H9 (cell line): ENCODE measurements around the gene ELANE. TPM values are rescaled to one million over a fixed set of nuclear protein-coding genes. Genes with fewer than 3 reads are reported as not detected.
A peak's percentile ranks its signal among the peaks of the same experiment; 100 is the strongest.

ENCODE experiments used
- DNase-seq: peaks from one replicate; pipeline ENCODE4 v3.0.0-alpha.2; 2017
- H2AFZ ChIP-seq: one replicate; pipeline ENCODE4 v1.6.1; 2013; ENCODE audit warnings: mild to moderate bottlenecking, low read length, control low read depth, moderate library complexity
- H2AK5ac ChIP-seq: 2 replicates; pipeline ENCODE4 v1.6.1; 2013; ENCODE audit warnings: low read length, control low read depth, mixed read lengths; ENCODE audit not compliant: insufficient read length
- H2BK120ac ChIP-seq: one replicate; pipeline ENCODE4 v1.6.1; 2013; ENCODE audit warnings: low read depth, mild to moderate bottlenecking, low read length, control low read depth, inconsistent platforms; ENCODE audit not compliant: poor library complexity, severe bottlenecking
- H2BK12ac ChIP-seq: 2 replicates; pipeline ENCODE4 v1.6.1; 2013; ENCODE audit warnings: low read length, control low read depth, mixed read lengths, low read depth; ENCODE audit not compliant: insufficient read length
- H2BK15ac ChIP-seq: 2 replicates; pipeline ENCODE4 v1.6.1; 2013; ENCODE audit warnings: low read depth, low read length, control low read depth
- H2BK20ac ChIP-seq: one replicate; pipeline ENCODE4 v1.6.1; 2013; ENCODE audit warnings: low read depth, mild to moderate bottlenecking, low read length, control low read depth, inconsistent platforms; ENCODE audit not compliant: poor library complexity, severe bottlenecking
- H2BK5ac ChIP-seq: 2 replicates; pipeline ENCODE4 v1.6.1; 2013; ENCODE audit warnings: low read length, control low read depth, mixed read lengths; ENCODE audit not compliant: insufficient read length
- H3K14ac ChIP-seq: 2 replicates; pipeline ENCODE4 v1.6.1; 2013; ENCODE audit warnings: low read length, control low read depth; ENCODE audit not compliant: insufficient read depth
- H3K18ac ChIP-seq: 2 replicates; pipeline ENCODE4 v1.6.1; 2013; ENCODE audit warnings: low read depth, mild to moderate bottlenecking, mixed read lengths, low read length, control low read depth; ENCODE audit not compliant: insufficient read length
- H3K23ac ChIP-seq: 2 replicates; pipeline ENCODE4 v1.6.1; 2013; ENCODE audit warnings: low read length, control low read depth, mixed read lengths, low read depth; ENCODE audit not compliant: insufficient read length
- H3K23me2 ChIP-seq: 2 replicates; pipeline ENCODE4 v1.6.1; 2013; ENCODE audit warnings: low read depth, mild to moderate bottlenecking, mixed read lengths, low read length, control low read depth; ENCODE audit not compliant: insufficient read length, poor library complexity, severe bottlenecking
- H3K27ac ChIP-seq: 2 replicates; pipeline ENCODE4 v1.5.1; 2013; ENCODE audit warnings: low read length, control low read depth, mixed read lengths, low read depth; ENCODE audit not compliant: insufficient read length
- H3K27me3 ChIP-seq: 2 replicates; pipeline ENCODE4 v1.6.1; 2013; ENCODE audit warnings: low read length, control low read depth, inconsistent platforms; ENCODE audit not compliant: insufficient read depth
- H3K4ac ChIP-seq: 2 replicates; pipeline ENCODE4 v1.6.1; 2013; ENCODE audit warnings: low read depth, mild to moderate bottlenecking, control low read depth, inconsistent platforms, low read length, moderate library complexity
- H3K4me1 ChIP-seq: 2 replicates; pipeline ENCODE4 v1.6.1; 2013; ENCODE audit warnings: low read length, control low read depth, inconsistent platforms; ENCODE audit not compliant: insufficient read depth
- H3K4me2 ChIP-seq: 2 replicates; pipeline ENCODE4 v1.6.1; 2013; ENCODE audit warnings: low read length, control low read depth, mixed read lengths; ENCODE audit not compliant: insufficient read length, insufficient read depth
- H3K56ac ChIP-seq: 2 replicates; pipeline ENCODE4 v1.6.1; 2013; ENCODE audit warnings: low read depth, mild to moderate bottlenecking, mixed read lengths, low read length, control low read depth; ENCODE audit not compliant: insufficient read length
- H3K79me1 ChIP-seq: 2 replicates; pipeline ENCODE4 v1.6.1; 2013; ENCODE audit warnings: low read depth, mild to moderate bottlenecking, moderate library complexity, low read length, control low read depth, inconsistent platforms; ENCODE audit not compliant: insufficient read depth, poor library complexity, severe bottlenecking
- H3K79me2 ChIP-seq: 2 replicates; pipeline ENCODE4 v1.6.1; 2013; ENCODE audit warnings: low read length, control low read depth, inconsistent platforms; ENCODE audit not compliant: insufficient read depth
- H3K9ac ChIP-seq: 2 replicates; pipeline ENCODE4 v1.6.1; 2013; ENCODE audit warnings: low read length, control low read depth, mixed read lengths; ENCODE audit not compliant: insufficient read length; ENCODE audit errors: extremely low read depth
- H3K9me3 ChIP-seq: one replicate; pipeline ENCODE4 v1.6.1; 2013; ENCODE audit warnings: low read depth, low read length, inconsistent platforms; ENCODE audit not compliant: control insufficient read depth
- H3T11ph ChIP-seq: one replicate; pipeline ENCODE4 v1.6.1; 2013; ENCODE audit warnings: mild to moderate bottlenecking, low read length, control low read depth, inconsistent platforms
- H4K20me1 ChIP-seq: one replicate; pipeline ENCODE4 v1.6.1; 2013; ENCODE audit not compliant: control insufficient read depth, insufficient read length, insufficient read depth
- H4K5ac ChIP-seq: 2 replicates; pipeline ENCODE4 v1.6.1; 2013; ENCODE audit warnings: low read depth, mild to moderate bottlenecking, mixed read lengths, low read length, control low read depth; ENCODE audit not compliant: insufficient read length
- H4K8ac ChIP-seq: replicated peaks from 2 replicates; pipeline ENCODE4 v1.6.1; 2013; ENCODE audit warnings: low read length, control low read depth, mixed read lengths, low read depth; ENCODE audit not compliant: insufficient read length
- H4K91ac ChIP-seq: 2 replicates; pipeline ENCODE4 v1.6.1; 2013; ENCODE audit warnings: low read depth, mild to moderate bottlenecking, moderate library complexity, mixed read lengths, low read length, control low read depth; ENCODE audit not compliant: insufficient read length
- H3K27ac Mint-ChIP-seq, 3 experiments: 2 replicates in 2 of 3; 3 replicates in 1 of 3; pipeline ENCODE4 v1.8.0; 2020 to 2021; ENCODE audit warnings: mixed read lengths in 3 of 3, mild to moderate bottlenecking in 1 of 3, moderate library complexity in 1 of 3
- H3K27me3 Mint-ChIP-seq: 2 replicates; pipeline ENCODE4 v1.8.0; 2021; ENCODE audit warnings: low read depth, mild to moderate bottlenecking, moderate library complexity, mixed read lengths
- H3K36me3 Mint-ChIP-seq, 3 experiments: 2 replicates in 2 of 3; 3 replicates in 1 of 3; pipeline ENCODE4 v1.8.0; 2020 to 2021; ENCODE audit warnings: low read depth in 3 of 3, mixed read lengths in 3 of 3; ENCODE audit not compliant: insufficient read depth in 1 of 3
- H3K4me1 Mint-ChIP-seq, 2 experiments: 2 replicates each; pipeline ENCODE4 v1.8.0; 2020; ENCODE audit warnings: mixed read lengths in 2 of 2
- H3K4me3 Mint-ChIP-seq, 2 experiments: 2 replicates in 1 of 2; 3 replicates in 1 of 2; pipeline ENCODE4 v1.8.0; 2020 to 2021; ENCODE audit warnings: mild to moderate bottlenecking in 2 of 2, mixed read lengths in 2 of 2, moderate library complexity in 1 of 2
- H3K9me3 Mint-ChIP-seq, 2 experiments: 2 replicates in 1 of 2; 3 replicates in 1 of 2; pipeline ENCODE4 v1.8.0; 2020; ENCODE audit warnings: mild to moderate bottlenecking in 2 of 2, mixed read lengths in 2 of 2, moderate library complexity in 1 of 2
- WGBS: extraction: QIAGEN DNeasy Blood & Tissue Kit; methylation state at CpG from one replicate; pipeline ENCODE4 v1.1.7; 2013; ENCODE audit warnings: missing lambda C conversion rate, low lambda C conversion rate, mixed read lengths; ENCODE audit not compliant: insufficient read length; ENCODE audit errors: extremely low coverage; 5-methylcytosine and 5-hydroxymethylcytosine counted together
- total RNA-seq: library from RNA; stranded (reverse); gene quantifications from 2 replicates; pipeline ENCODE4 v1.2.1, GENCODE V29; 2021
- TF ChIP-seq, protein P1 (sequence below): fragments of 200-600 bp; sonication (generic); conservative IDR thresholded peaks from 3 replicates; pipeline ENCODE4 v1.8.0; 2021; ENCODE audit warnings: antibody characterized with exemption, mild to moderate bottlenecking

ELANE gene
- total RNA-seq, 1 experiment from 2014 or later, result not detected

GRCh38 chr19:805166-805551, 46.9 kb upstream of the ELANE start:
- Histone ChIP-seq H3K9ac (no peak overlapping the region), H3K4ac (no peak overlapping the region), H4K5ac (no peak overlapping the region), H2BK12ac (no peak overlapping the region), H3K4me1 (no peaks in the 10 kb centered on the region; the same call in 1 of the 2 replicates), H2BK120ac (no peak overlapping the region), H2AK5ac (no peak overlapping the region), H2BK5ac (no peak overlapping the region), H2BK15ac (no peak overlapping the region), H3K9me3 (no peaks in the 10 kb centered on the region), H4K8ac (no peak overlapping the region), H3K4me2 (no peak overlapping the region), H4K91ac (no peak overlapping the region), H3K27me3 (no peaks in the 10 kb centered on the region), H2AFZ (no peak overlapping the region), H2BK20ac (no peak overlapping the region), H3T11ph (no peak overlapping the region), H3K56ac (no peak overlapping the region), H4K20me1 (no peaks in the 10 kb centered on the region), H3K18ac (no peak overlapping the region), H3K14ac (no peak overlapping the region; the same call in 1 of the 2 replicates), H3K79me2 (peaks cover 43% of the 10 kb centered on the region; the same call in 1 of the 2 replicates), H3K23ac (no peak overlapping the region), H3K23me2 (no peaks in the 10 kb centered on the region), H3K27ac (no peak overlapping the region), H3K79me1 (peaks cover 13% of the 10 kb centered on the region)
- WGBS, result no CpG with 5 or more reads among the region's 33 CpGs
- H3K36me3 Mint-ChIP-seq, result peaks cover 57 to 80% (median 76%) of the 10 kb centered on the region in 3 experiments
- no peak for DNase-seq
- TF ChIP-seq, protein P1, sequence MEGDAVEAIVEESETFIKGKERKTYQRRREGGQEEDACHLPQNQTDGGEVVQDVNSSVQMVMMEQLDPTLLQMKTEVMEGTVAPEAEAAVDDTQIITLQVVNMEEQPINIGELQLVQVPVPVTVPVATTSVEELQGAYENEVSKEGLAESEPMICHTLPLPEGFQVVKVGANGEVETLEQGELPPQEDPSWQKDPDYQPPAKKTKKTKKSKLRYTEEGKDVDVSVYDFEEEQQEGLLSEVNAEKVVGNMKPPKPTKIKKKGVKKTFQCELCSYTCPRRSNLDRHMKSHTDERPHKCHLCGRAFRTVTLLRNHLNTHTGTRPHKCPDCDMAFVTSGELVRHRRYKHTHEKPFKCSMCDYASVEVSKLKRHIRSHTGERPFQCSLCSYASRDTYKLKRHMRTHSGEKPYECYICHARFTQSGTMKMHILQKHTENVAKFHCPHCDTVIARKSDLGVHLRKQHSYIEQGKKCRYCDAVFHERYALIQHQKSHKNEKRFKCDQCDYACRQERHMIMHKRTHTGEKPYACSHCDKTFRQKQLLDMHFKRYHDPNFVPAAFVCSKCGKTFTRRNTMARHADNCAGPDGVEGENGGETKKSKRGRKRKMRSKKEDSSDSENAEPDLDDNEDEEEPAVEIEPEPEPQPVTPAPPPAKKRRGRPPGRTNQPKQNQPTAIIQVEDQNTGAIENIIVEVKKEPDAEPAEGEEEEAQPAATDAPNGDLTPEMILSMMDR, result no peak
- no peaks in the 10 kb centered on the region; a peak in 1 of 5 replicates for H3K9me3 Mint-ChIP-seq
- H3K27ac Mint-ChIP-seq, result peak overlapping the region in 1 of 3 experiments; percentile 92; a peak in 2 of 7 replicates
- no peak overlapping the region; a peak in 1 of 5 replicates for H3K4me3 Mint-ChIP-seq
- no peaks in the 10 kb centered on the region for H3K27me3 Mint-ChIP-seq
- H3K4me1 Mint-ChIP-seq, result peaks cover 15 to 25% of the 10 kb centered on the region in 2 experiments
